ENCODE measurements around the gene CCL22.

Gene CCL22

DNA sequence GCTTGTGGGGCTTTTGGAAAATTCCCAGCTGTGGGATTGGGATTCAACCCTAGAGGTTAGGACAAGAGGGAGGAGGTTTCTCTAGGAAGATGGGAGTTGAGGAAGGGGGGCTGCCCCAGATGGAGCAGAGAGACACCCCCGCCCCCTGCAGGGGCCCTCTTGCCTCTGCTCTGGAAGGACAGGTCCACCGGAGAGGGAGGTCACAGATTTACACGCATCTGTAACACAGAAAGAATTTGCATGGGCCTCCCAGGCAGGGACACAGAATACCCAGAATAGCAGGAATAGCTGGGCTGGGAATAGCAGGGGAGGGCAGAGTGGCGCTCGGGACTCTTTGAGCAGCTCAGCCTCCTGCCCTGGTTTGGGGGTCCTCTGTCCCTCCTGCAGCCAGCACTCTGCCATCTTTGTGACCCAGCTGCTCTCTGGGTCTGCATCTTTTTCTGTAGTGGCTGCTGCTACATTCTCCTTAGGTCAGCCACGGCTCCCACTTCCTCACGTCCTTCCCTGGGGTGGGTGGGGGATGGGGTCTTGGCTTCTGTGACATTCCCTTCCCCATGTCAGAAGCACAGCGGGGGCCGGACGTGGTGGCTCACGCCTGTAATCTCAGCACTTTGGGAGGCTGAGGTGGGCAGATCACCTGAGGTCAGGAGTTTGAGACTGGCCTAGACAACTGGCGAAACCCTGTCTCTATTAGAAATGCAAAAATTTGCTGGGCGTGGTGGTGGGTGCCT lies 40.2 kb upstream of the CCL22 start:
- TF ChIP-seq, protein P1, sequence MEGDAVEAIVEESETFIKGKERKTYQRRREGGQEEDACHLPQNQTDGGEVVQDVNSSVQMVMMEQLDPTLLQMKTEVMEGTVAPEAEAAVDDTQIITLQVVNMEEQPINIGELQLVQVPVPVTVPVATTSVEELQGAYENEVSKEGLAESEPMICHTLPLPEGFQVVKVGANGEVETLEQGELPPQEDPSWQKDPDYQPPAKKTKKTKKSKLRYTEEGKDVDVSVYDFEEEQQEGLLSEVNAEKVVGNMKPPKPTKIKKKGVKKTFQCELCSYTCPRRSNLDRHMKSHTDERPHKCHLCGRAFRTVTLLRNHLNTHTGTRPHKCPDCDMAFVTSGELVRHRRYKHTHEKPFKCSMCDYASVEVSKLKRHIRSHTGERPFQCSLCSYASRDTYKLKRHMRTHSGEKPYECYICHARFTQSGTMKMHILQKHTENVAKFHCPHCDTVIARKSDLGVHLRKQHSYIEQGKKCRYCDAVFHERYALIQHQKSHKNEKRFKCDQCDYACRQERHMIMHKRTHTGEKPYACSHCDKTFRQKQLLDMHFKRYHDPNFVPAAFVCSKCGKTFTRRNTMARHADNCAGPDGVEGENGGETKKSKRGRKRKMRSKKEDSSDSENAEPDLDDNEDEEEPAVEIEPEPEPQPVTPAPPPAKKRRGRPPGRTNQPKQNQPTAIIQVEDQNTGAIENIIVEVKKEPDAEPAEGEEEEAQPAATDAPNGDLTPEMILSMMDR (conservative IDR thresholded peaks at IDR 0.05; ENCODE audit: low read depth, low read length) = no peak
- peak; percentile 41 for DNase-seq (ENCODE audit: low read depth)
- no peak overlapping the region for H3K4me3 ChIP-seq (ENCODE audit: low read depth, low read length)

DNA sequence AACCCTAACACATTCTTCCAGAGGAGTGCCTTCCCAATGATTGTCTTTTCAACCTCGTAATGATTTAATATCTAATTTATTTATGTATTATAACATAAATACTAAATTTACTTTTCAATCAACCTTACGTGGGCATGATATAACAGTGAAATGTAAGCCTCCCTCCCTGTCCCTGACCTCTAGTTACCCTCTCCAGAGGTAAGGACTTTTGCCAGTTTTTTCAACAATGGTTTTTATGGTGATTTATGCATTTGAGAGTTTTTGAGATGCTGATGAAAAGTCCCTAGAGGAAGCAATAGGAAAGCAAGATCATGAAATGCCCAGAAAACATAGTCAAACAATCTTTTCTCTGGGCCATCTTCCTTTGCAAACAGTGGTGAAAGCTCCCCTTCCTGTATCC lies 38.9 kb upstream of the CCL22 start:
- TF ChIP-seq, protein P1 (conservative IDR thresholded peaks at IDR 0.05; ENCODE audit: low read depth, low read length) = no peak

DNA sequence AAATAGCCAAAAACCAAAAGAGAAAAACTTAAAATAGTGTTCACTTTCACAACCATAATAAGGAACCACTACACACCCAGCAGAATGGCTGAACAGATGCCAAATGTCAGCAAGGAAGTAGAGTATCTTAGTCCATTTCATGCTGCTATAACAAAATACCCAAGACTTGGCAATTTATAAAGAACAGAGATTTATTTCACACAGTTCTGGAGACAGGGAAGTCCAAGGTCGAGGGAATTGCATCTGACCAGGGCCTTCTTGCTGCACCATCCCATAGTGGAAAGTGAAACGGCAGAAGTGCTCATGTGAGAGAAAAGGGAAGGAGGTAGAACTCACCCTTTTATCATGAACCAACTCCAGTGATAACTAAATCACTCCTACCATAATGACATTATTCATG lies 33.8 kb upstream of the CCL22 start:
- TF ChIP-seq, protein P1 (conservative IDR thresholded peaks at IDR 0.05; ENCODE audit: low read depth, low read length) = no peak
- DNase-seq (ENCODE audit: low read depth) = no peak
- H3K4me3 ChIP-seq (ENCODE audit: low read depth, low read length) = no peak overlapping the region

More for the DNA sequence above, 38.9 kb upstream of the CCL22 start:
- no peak overlapping the region for H3K4me3 ChIP-seq (ENCODE audit: low read depth, low read length)
- no peak for DNase-seq (ENCODE audit: low read depth)

DNA sequence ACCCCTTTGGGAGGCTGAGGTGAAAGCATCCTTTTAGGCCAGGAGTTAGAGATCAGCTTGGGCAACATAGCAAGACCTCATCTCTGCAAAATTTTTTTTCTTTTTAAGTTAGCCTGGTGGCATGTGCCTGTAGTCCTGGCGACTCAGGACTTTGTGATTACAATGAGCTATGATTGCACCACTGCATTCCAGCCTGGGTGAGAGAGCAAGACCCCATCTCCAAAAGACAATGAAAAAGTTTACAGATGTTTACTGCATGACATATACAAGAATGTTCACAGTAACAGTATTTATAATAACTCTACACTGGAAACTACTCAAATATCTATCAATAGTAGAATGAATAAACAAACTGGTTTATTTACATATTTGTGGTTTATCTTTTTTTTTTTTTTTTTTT lies 33.1 kb upstream of the CCL22 start:
- DNase-seq (ENCODE audit: low read depth) = peak; percentile 13
- H3K4me3 ChIP-seq (ENCODE audit: low read depth, low read length) = no peak overlapping the region

DNA sequence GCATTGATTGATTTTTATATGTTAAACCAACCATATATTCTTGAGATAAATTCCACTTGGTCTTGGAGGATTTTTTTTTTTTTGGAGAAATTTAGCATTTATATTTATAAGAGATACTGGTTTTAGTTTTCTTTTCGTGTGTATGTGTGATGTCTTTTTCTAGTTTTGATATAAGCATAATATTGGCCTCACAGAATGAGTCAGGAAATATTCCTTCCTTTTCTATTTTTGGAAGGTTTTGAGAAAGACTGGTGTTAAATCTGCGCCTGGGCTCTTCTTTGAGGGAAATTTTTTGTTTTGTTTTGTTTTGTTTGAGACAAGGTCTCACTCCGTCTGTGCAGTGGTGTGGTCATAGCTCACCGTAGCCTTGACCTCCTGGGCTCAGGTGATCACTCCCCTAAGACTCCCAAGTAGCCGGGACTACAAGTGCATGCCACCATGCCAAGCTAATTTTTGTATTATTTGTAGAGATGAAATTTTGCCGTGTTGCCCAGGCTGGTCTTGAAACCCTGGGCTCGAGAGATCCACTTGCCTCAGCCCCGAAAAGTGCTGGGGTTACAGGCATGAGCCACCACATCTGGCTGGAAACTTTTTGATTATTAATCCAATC lies 28.8 kb upstream of the CCL22 start:
- TF ChIP-seq, protein P1 (conservative IDR thresholded peaks at IDR 0.05; ENCODE audit: low read depth, low read length) = no peak
- no peak for DNase-seq (ENCODE audit: low read depth)
- H3K4me3 ChIP-seq (ENCODE audit: low read depth, low read length) = no peak overlapping the region

More for the DNA sequence above, 33.1 kb upstream of the CCL22 start:
- TF ChIP-seq, protein P1 (conservative IDR thresholded peaks at IDR 0.05; ENCODE audit: low read depth, low read length) = no peak

DNA sequence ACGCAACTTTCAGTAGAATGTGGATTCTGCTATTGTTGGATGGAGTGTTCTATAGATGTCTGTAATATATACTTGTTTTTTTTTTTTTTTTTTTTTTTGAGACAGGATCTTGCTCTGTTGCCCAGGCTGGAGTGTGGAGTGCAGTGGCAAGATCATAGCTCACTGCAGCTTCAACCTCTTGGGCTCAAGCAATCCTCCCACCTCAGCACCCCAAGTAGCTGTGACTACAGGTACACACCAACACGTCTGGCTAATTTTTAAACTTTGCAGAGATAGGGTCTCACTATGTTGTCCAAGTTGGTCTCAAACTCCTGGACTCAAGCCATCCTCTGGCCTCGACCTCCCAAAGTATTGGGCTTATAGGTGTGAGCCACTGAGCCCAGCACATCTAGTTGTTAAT lies 27.2 kb upstream of the CCL22 start:
- TF ChIP-seq, protein P1 (conservative IDR thresholded peaks at IDR 0.05; ENCODE audit: low read depth, low read length) = no peak
- DNase-seq (ENCODE audit: low read depth) = no peak
- H3K4me3 ChIP-seq (ENCODE audit: low read depth, low read length) = no peak overlapping the region

DNA sequence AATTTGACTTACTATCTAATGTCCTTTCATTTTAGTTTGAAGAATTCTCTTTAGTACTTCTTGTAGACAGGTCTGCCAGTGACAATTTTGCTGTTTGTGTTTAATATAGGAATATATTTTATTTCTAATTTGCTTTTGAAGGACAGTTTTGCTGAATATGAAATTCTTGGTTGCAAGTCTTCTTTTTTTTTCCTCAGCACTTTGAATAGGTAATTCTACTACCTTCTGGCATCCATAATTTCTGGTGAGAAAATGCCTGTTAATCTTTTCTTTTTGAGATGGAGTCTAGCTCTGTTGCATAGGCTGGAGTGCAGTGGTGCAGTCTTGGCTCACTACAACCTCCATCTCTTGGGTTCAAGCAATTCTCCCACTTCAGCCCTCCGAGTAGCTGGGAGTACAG lies 25.2 kb upstream of the CCL22 start:
- DNase-seq (ENCODE audit: low read depth) = no peak
- no peak overlapping the region for H3K4me3 ChIP-seq (ENCODE audit: low read depth, low read length)
- TF ChIP-seq, protein P1 (conservative IDR thresholded peaks at IDR 0.05; ENCODE audit: low read depth, low read length) = no peak

Data from choroid plexus epithelial cell (primary cell).